Subcutaneous abdominal adipose tissue (tissue), 5 donors: ENCODE measurements around the gene CLCN6.

Source experiments
- H3K27ac ChIP-seq: one replicate; pipeline ENCODE4 v1.7.0; 2013; ENCODE audit warnings: low read depth, mild to moderate bottlenecking, inconsistent platforms, low read length, moderate library complexity
- H3K27me3 ChIP-seq, 5 donors: one replicate each; pipeline ENCODE4 v1.7.0; 2013; ENCODE audit warnings: low read length in 5 of 5, inconsistent platforms in 1 of 5; ENCODE audit not compliant: control insufficient read depth in 5 of 5, insufficient read depth in 4 of 5
- H3K36me3 ChIP-seq, 5 donors: one replicate each; pipeline ENCODE4 v1.7.0; 2013; ENCODE audit warnings: low read length in 5 of 5; ENCODE audit not compliant: control insufficient read depth in 5 of 5, insufficient read depth in 5 of 5
- H3K4me1 ChIP-seq, 5 donors: one replicate each; pipeline ENCODE4 v1.7.0; 2013; ENCODE audit warnings: low read length in 5 of 5, mild to moderate bottlenecking in 3 of 5, moderate library complexity in 1 of 5; ENCODE audit not compliant: control insufficient read depth in 5 of 5, insufficient read depth in 5 of 5
- H3K4me3 ChIP-seq, 5 donors: one replicate each; pipeline ENCODE4 v1.7.0; 2013; ENCODE audit warnings: low read length in 5 of 5, low read depth in 1 of 5
- H3K9ac ChIP-seq, 5 donors: one replicate each; pipeline ENCODE4 v1.7.0; 2013; ENCODE audit warnings: low read length in 5 of 5, mild to moderate bottlenecking in 4 of 5, moderate library complexity in 3 of 5
- H3K9me3 ChIP-seq, 5 donors: one replicate each; pipeline ENCODE4 v1.7.0; 2013; ENCODE audit warnings: low read length in 5 of 5; ENCODE audit not compliant: control insufficient read depth in 5 of 5
- donor health status: healthy.
- donor health status: healthy.
- donor health status: healthy.
- donor health status: healthy.
- donor health status: healthy.

CLCN6 gene

GRCh38 chr1:11837767-11838348 is 31.9 kb downstream of the CLCN6 start:
- Histone ChIP-seq H3K9ac (no peak overlapping the region), H3K27ac (no peak overlapping the region), H3K9me3 (no peaks in the 10 kb centered on the region), H3K4me3 (no peak overlapping the region), H3K27me3 (no peaks in the 10 kb centered on the region), H3K4me1 (peaks cover 0 to 7% (median 0%) of the 10 kb centered on the region in 5 donors), H3K36me3 (peaks cover 7 to 97% (median 96%) of the 10 kb centered on the region in 5 donors)

GRCh38 chr1:11838349-11839272 is 32.6 kb downstream of the CLCN6 start:
- Histone ChIP-seq H3K36me3 (peaks cover 7 to 93% (median 92%) of the 10 kb centered on the region in 5 donors), H3K27me3 (no peaks in the 10 kb centered on the region), H3K4me1 (peaks cover 0 to 12% (median 0%) of the 10 kb centered on the region in 5 donors), H3K4me3 (no peak overlapping the region), H3K9ac (no peak overlapping the region), H3K27ac (no peak overlapping the region), H3K9me3 (no peaks in the 10 kb centered on the region)

GRCh38 chr1:11839727-11840705 is 34.0 kb downstream of the CLCN6 start:
- peaks cover 0 to 17% (median 0%) of the 10 kb centered on the region in 5 donors for H3K4me1 ChIP-seq

GRCh38 chr1:11841245-11842153 is 35.5 kb downstream of the CLCN6 start:
- Histone ChIP-seq H3K36me3 (peaks cover 7 to 83% (median 80%) of the 10 kb centered on the region in 5 donors), H3K4me3 (no peak overlapping the region), H3K27ac (no peak overlapping the region), H3K9me3 (no peaks in the 10 kb centered on the region), H3K27me3 (no peaks in the 10 kb centered on the region), H3K4me1 (peaks cover 0 to 17% (median 0%) of the 10 kb centered on the region in 5 donors), H3K9ac (no peak overlapping the region)

More at GRCh38 chr1:11839727-11840705, 34.0 kb downstream of the CLCN6 start:
- H3K4me3 ChIP-seq = no peak overlapping the region
- H3K9me3 ChIP-seq = no peaks in the 10 kb centered on the region
- H3K36me3 ChIP-seq = peaks cover 7 to 92% (median 90%) of the 10 kb centered on the region in 5 donors
- no peaks in the 10 kb centered on the region for H3K27me3 ChIP-seq
- no peak overlapping the region for H3K27ac ChIP-seq
- H3K9ac ChIP-seq = no peak overlapping the region

- peaks cover 0 to 17% (median 0%) of the 10 kb centered on the region in 5 donors for H3K4me1 ChIP-seq
- no peaks in the 10 kb centered on the region for H3K9me3 ChIP-seq
- no peaks in the 10 kb centered on the region for H3K27me3 ChIP-seq
- no peak overlapping the region for H3K4me3 ChIP-seq
- no peak overlapping the region for H3K9ac ChIP-seq
- no peak overlapping the region for H3K27ac ChIP-seq
- H3K36me3 ChIP-seq = peaks cover 7 to 81% (median 74%) of the 10 kb centered on the region in 5 donors
Observed at GRCh38 chr1:11842154-11843041, 36.4 kb downstream of the CLCN6 start.

GRCh38 chr1:11845641-11846335 is 39.8 kb downstream of the CLCN6 start:
- H3K4me3 ChIP-seq = no peak overlapping the region
- H3K27ac ChIP-seq = no peak overlapping the region
- H3K27me3 ChIP-seq = no peaks in the 10 kb centered on the region
- H3K36me3 ChIP-seq = peaks cover 6 to 53% (median 46%) of the 10 kb centered on the region in 5 donors
- no peak overlapping the region for H3K9ac ChIP-seq
- peaks cover 0 to 17% (median 0%) of the 10 kb centered on the region in 5 donors for H3K4me1 ChIP-seq
- no peaks in the 10 kb centered on the region for H3K9me3 ChIP-seq

GRCh38 chr1:11847667-11848372 is 41.8 kb downstream of the CLCN6 start, which contains the start of gene NPPA:
Gene NPPA, minus strand, starts transcription at chr1:11847783. Its CDS starts 99 bp downstream, at chr1:11847684.
- H3K4me3 ChIP-seq = no peak within 1 kb of the TSS
- H3K4me1 ChIP-seq = peaks cover 0 to 9% (median 0%) of the 10 kb centered on the region in 5 donors
- no peak within 1 kb of the TSS for H3K27ac ChIP-seq
- H3K27me3 ChIP-seq = peaks cover 0 to 3% (median 0%) of the 10 kb centered on the region in 5 donors
- no peaks in the 10 kb centered on the region for H3K9me3 ChIP-seq
- peaks cover 0 to 33% (median 26%) of the 10 kb centered on the region in 5 donors for H3K36me3 ChIP-seq
- no peak within 1 kb of the TSS for H3K9ac ChIP-seq
